HepG2 (cell line): ENCODE results near the gene CDK9. TPM values are rescaled to one million over a fixed set of nuclear protein-coding genes. Genes with fewer than 3 reads are reported as not detected.

Experiments
- ATAC-seq: fragments of 200-7000 bp; cut with Tn5 transposase; 3 replicates; pipeline ENCODE4 v1.9.1; 2020; ENCODE audit warnings: mild to moderate bottlenecking, moderate library complexity
- BruUV-seq: library from RNA; stranded (reverse); fragments of 400-500 nt; replicated peaks from 2 replicates; lab custom pipeline; 2021; lab: Mats Ljungman, UMichigan
- CTCF ChIA-PET: fragments of 300-600 bp; formaldehyde crosslinking; extraction: SDS; loops from one replicate; lab custom pipeline; 2021; ENCODE audit warnings: low total read pairs, inconsistent platforms, low intra/inter-chr PET ratio; lab: Yijun Ruan, JAX
- POLR2A ChIA-PET: fragments of 350-600 bp; sonication (Branson Sonifier 250); formaldehyde crosslinking; loops from one replicate; lab custom pipeline; 2020; ENCODE audit warnings: antibody characterized with exemption, inconsistent platforms; lab: Yijun Ruan, JAX
- DNase-seq: peaks from one replicate; pipeline ENCODE4 v3.0.0-alpha.2; 2015; ENCODE audit warnings: low spot score
- FAIRE-seq: peaks from 3 replicates; lab custom pipeline; 2011; peaks lifted over from hg19 to GRCh38; lab: Jason Lieb, UNC
- H2AFZ ChIP-seq: one replicate; pipeline ENCODE4 v1.6.1; 2011; ENCODE audit warnings: low read length, inconsistent platforms
- H3K27ac ChIP-seq: fragments of 300-600 bp; 3 replicates; pipeline ENCODE4 v1.8.0; 2011; ENCODE audit warnings: mixed run types, mild to moderate bottlenecking, mixed read lengths, low read length, inconsistent platforms; ENCODE audit not compliant: insufficient read depth; ENCODE audit errors: extremely low read length
- H3K27me3 ChIP-seq, 2 experiments: fragments of 200-600 bp in 1 of 2; 2 replicates in 1 of 2; 3 replicates in 1 of 2; pipeline versions ENCODE4 v1.6.0 to v1.8.0; 2011; ENCODE audit warnings: low read length in 2 of 2, mild to moderate bottlenecking in 2 of 2, moderate library complexity in 2 of 2, inconsistent platforms in 1 of 2; ENCODE audit not compliant: insufficient read depth in 2 of 2, control insufficient read depth in 1 of 2
- H3K36me3 ChIP-seq, 2 experiments: fragments of 200-600 bp in 1 of 2; replicated peaks in 1 of 2; 2 replicates in 1 of 2; 3 replicates in 1 of 2; pipeline versions ENCODE4 v1.5.1 to v1.8.0; 2011; ENCODE audit warnings: low read length in 2 of 2, inconsistent platforms in 1 of 2; ENCODE audit not compliant: insufficient read depth in 2 of 2, control insufficient read depth in 1 of 2
- H3K4me1 ChIP-seq: 2 replicates; pipeline ENCODE4 v1.5.1; 2012; ENCODE audit warnings: low read length, inconsistent platforms; ENCODE audit not compliant: insufficient read depth
- H3K4me2 ChIP-seq: 2 replicates; pipeline ENCODE4 v1.6.0; 2011; ENCODE audit warnings: low read depth, low read length, inconsistent platforms
- H3K4me3 ChIP-seq, 3 experiments: fragments of 200-600 bp in 1 of 3; sonication (generic), shearing (Covaris generic) in 1 of 3; replicated peaks in 1 of 3; 2 replicates each; pipeline ENCODE4 v1.5.1; 2011 to 2016; ENCODE audit warnings: low read length in 3 of 3, inconsistent platforms in 2 of 3, low read depth in 2 of 3, mild to moderate bottlenecking in 2 of 3, control low read depth in 1 of 3, mixed read lengths in 1 of 3; ENCODE audit not compliant: insufficient read depth in 1 of 3
- H3K79me2 ChIP-seq: one replicate; pipeline ENCODE4 v1.6.1; 2011; ENCODE audit warnings: low read length, inconsistent platforms; ENCODE audit not compliant: insufficient read depth
- H3K9ac ChIP-seq: 2 replicates; pipeline ENCODE4 v1.6.0; 2011; ENCODE audit warnings: mild to moderate bottlenecking, low read depth, low read length, inconsistent platforms; ENCODE audit not compliant: insufficient read depth
- H3K9me3 ChIP-seq: 2 replicates; pipeline ENCODE4 v1.5.1; 2012; ENCODE audit warnings: mild to moderate bottlenecking, low read length
- H4K20me1 ChIP-seq: 2 replicates; pipeline ENCODE4 v1.6.0; 2011; ENCODE audit warnings: inconsistent platforms, mild to moderate bottlenecking, low read length, moderate library complexity; ENCODE audit not compliant: insufficient read depth
- AKNA ChIP-seq: sonication (generic); formaldehyde crosslinking; IDR thresholded peaks from 2 replicates; pipeline ENCODE4 v1.4.0; 2020; ENCODE audit warnings: missing genetic modification reagents, borderline replicate concordance
- KLF15 ChIP-seq: sonication (generic); formaldehyde crosslinking; IDR thresholded peaks from 2 replicates; pipeline ENCODE4 v1.8.1; 2023; ENCODE audit warnings: borderline replicate concordance, mild to moderate bottlenecking, inconsistent platforms, missing genetic modification reagents, mixed read lengths
- MBNL3 ChIP-seq: fragments of 250-450 bp; sonication (Bioruptor Pico); conservative IDR thresholded peaks from 2 replicates; pipeline ENCODE4 v1.8.0; 2022; ENCODE audit warnings: mild to moderate bottlenecking, inconsistent platforms
- PPARG ChIP-seq: conservative IDR thresholded peaks from 2 replicates; pipeline ENCODE4 v1.6.1; 2016; ENCODE audit warnings: missing biosample characterization, missing genetic modification reagents
- RBAK ChIP-seq: sonication (generic); formaldehyde crosslinking; IDR thresholded peaks from 2 replicates; pipeline ENCODE4 v1.5.1; 2020; ENCODE audit warnings: mild to moderate bottlenecking, missing genetic modification reagents
- ZFP1 ChIP-seq: IDR thresholded peaks from 2 replicates; pipeline ENCODE4 v1.6.1; 2016
- ZMYM3 ChIP-seq: sonication (generic); formaldehyde crosslinking; IDR thresholded peaks from 2 replicates; pipeline ENCODE4 v1.5.1; 2020; ENCODE audit warnings: mild to moderate bottlenecking, missing genetic modification reagents
- ZNF460 ChIP-seq: sonication (generic); formaldehyde crosslinking; IDR thresholded peaks from 2 replicates; pipeline ENCODE4 v1.5.1; 2020; ENCODE audit warnings: missing genetic modification reagents, mild to moderate bottlenecking, borderline replicate concordance
- ZNF768 ChIP-seq: sonication (generic); formaldehyde crosslinking; IDR thresholded peaks from 2 replicates; pipeline ENCODE4 v1.4.0; 2020; ENCODE audit warnings: missing genetic modification reagents
- WGBS: methylation state at CpG from one replicate; pipeline ENCODE4 v1.1.6; 2017; ENCODE audit warnings: low lambda C conversion rate; 5-methylcytosine and 5-hydroxymethylcytosine counted together
- in situ Hi-C: cut with HindIII; loops from 2 replicates; pipeline ENCODE4 v1.10.0; 2017; ENCODE audit warnings: low pct_unique_long_range_greater_than_20kb; ENCODE audit not compliant: extremely low pct_ligation_motif_present
- intact Hi-C: fragments of 100-400 bp; cut with micrococcal nuclease; formaldehyde crosslinking; loops from one replicate; pipeline ENCODE4 v1.10.0; 2022; ENCODE audit not compliant: unreplicated experiment
- polyA plus RNA-seq, 8 experiments: library from polyadenylated mRNA; depleted of rRNA in 3 of 8; stranded (reverse) in 7 of 8; unstranded in 1 of 8; fragments of >200 nt; fragmentation: Illumina TruSeq in 4 of 8; extraction: Trizol in 4 of 8; gene quantifications; 2 replicates each; pipeline versions ENCODE4 v1.2.1 to v1.2.3, GENCODE V29; 2011 to 2016; ENCODE audit warnings: low read depth in 4 of 8, missing spikeins in 1 of 8, mixed read lengths in 1 of 8; ENCODE audit not compliant: insufficient read depth in 1 of 8
- total RNA-seq, 5 experiments: library from RNA; depleted of rRNA; stranded (reverse); fragments of >200 nt; fragmentation: Illumina TruSeq; extraction: Trizol; gene quantifications; 2 replicates each; pipeline ENCODE4 v1.2.3, GENCODE V29; 2016; ENCODE audit warnings: low read depth in 1 of 5

Gene CDK9
- total and polyA plus RNA-seq, 2 of the 13 experiments (the other 11 are each of a cell fraction or from before 2014, with no cell fraction given): 16.8 to 21.5 TPM

- POLR2A ChIA-PET: no interaction called here
- FAIRE-seq: no peak
- no peak for DNase-seq
- BruUV-seq: no TSS peak
- CTCF ChIA-PET: no interaction called here
- H3K27ac ChIP-seq: no peak overlapping the region
- H3K36me3 ChIP-seq: no peaks in the 10 kb centered on the region
- H3K4me1 ChIP-seq: peaks cover 25% of the 10 kb centered on the region
- H3K27me3 ChIP-seq: peaks cover 1 to 39% of the 10 kb centered on the region in 2 experiments; a peak in 3 of 5 replicates
- 40% methylated on average over 7 of the region's 17 CpGs for WGBS
- H2AFZ ChIP-seq: no peak overlapping the region
- in situ Hi-C loops (no loop called here), intact Hi-C loops (no loop called here)
- H3K4me2 ChIP-seq: no peak overlapping the region
- no peaks in the 10 kb centered on the region for H3K79me2 ChIP-seq
- no peaks in the 10 kb centered on the region for H3K9me3 ChIP-seq
- no peak for TF ChIP-seq ZFP1
- TF ChIP-seq PPARG (CRISPR knock-in tag): no peak
- TF ChIP-seq ZNF768: peak; percentile 95
- H4K20me1 ChIP-seq: no peaks in the 10 kb centered on the region
- no peak for ATAC-seq
- no peak overlapping the region for H3K9ac ChIP-seq
- H3K4me3 ChIP-seq: no peak overlapping the region
These were observed 6.5 kb upstream of the CDK9 start for GRCh38 chr9:127779136-127779981.

DNA sequence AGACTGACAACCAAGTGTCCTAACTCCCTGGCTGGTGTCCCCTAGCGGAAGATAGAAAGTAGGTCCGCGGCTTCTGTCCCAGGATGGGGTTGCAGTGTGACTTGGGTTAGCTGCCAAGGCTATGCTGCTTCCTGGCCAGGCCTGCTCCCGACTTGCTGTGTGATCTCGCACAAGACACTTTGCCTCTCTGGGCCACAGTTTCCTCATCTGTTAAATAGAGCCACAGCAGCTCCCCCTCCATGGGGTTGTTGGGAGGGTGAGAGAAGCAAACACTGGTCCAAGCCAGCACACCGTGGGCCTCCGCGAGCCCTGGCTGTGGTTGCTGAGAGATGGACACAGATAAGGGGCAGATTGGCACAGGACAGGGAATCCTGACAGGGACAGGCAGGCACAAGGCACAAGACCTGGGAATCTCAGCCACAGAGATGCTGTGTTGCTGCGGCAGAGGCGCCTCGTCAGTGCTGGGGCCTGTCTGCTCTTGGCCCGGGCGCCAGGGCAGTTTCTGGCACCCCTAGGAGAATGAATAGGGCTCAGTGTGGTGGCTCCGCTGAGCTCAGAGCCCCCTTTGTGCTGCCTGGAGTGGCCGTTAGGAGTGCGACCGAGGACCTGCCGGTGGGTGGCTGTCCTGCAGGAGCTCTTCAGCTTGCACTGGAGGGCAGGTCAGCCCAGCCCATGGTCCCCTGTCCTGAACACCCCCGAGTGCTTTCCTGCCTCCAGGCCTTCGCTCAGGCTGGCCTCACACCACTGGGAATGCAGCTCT lies 5.5 kb upstream of the CDK9 start:
- H3K4me3 ChIP-seq: no peak overlapping the region
- in situ Hi-C loops: loop anchor here (5.0 kb wide), 1 partner anchor 43 kb away; the partner anchor contains the start of gene TOR2A
- H3K9ac ChIP-seq: no peak overlapping the region
- H3K79me2 ChIP-seq: no peaks in the 10 kb centered on the region
- H3K4me2 ChIP-seq: peak overlapping the region; percentile 35
- no peaks in the 10 kb centered on the region for H4K20me1 ChIP-seq
- peaks cover 1 to 39% of the 10 kb centered on the region in 2 experiments; a peak in 3 of 5 replicates for H3K27me3 ChIP-seq
- BruUV-seq: no TSS peak
- H3K4me1 ChIP-seq: peaks cover 30% of the 10 kb centered on the region
- ATAC-seq (peak; percentile 78), DNase-seq (peak; percentile 25), FAIRE-seq (no peak)
- intact Hi-C loops: no loop called here
- H2AFZ ChIP-seq: no peak overlapping the region
- POLR2A ChIA-PET: no interaction called here
- no peak overlapping the region for H3K27ac ChIP-seq
- CTCF ChIA-PET: no interaction called here
- WGBS: 20% methylated on average over 10 of the region's 20 CpGs
- no peaks in the 10 kb centered on the region for H3K9me3 ChIP-seq
- H3K36me3 ChIP-seq: no peaks in the 10 kb centered on the region
- no peak for TF ChIP-seq MBNL3 (CRISPR knock-in tag)
- TF ChIP-seq ZNF460 (CRISPR knock-in tag): no peak
- TF ChIP-seq KLF15 (CRISPR knock-in tag): no peak
- peak; percentile 72 for TF ChIP-seq ZMYM3 (CRISPR knock-in tag)
- TF ChIP-seq RBAK (CRISPR knock-in tag): no peak
- peak; percentile 98 for TF ChIP-seq ZNF768
- TF ChIP-seq AKNA (CRISPR knock-in tag): no peak
